Measurements from ENCODE around the gene WDFY2. TPM values are rescaled to one million over a fixed set of nuclear protein-coding genes. Genes with fewer than 3 reads are reported as not detected.
A peak's percentile ranks its signal among the peaks of the same experiment; 100 is the strongest.

WDFY2 gene
- total RNA-seq, 1 experiment from 2014 or later, result 26.4 TPM

GRCh38 chr13:51595416-51595815 lies 11.2 kb downstream of the WDFY2 start:
- Histone ChIP-seq H3K4ac (ENCODE audit: low read depth, low read length) (no peak overlapping the region), H2BK120ac (ENCODE audit: low read depth, low read length, poor library complexity, severe bottlenecking) (no peak overlapping the region), H3K4me2 (ENCODE audit: insufficient read depth, insufficient read length, low read length) (no peak overlapping the region), H3K23me2 (ENCODE audit: insufficient read length, low read depth, low read length, poor library complexity, severe bottlenecking) (no peaks in the 10 kb centered on the region), H4K91ac (ENCODE audit: insufficient read length, low read depth, low read length) (no peak overlapping the region), H3T11ph (ENCODE audit: low read length) (no peak overlapping the region), H3K14ac (ENCODE audit: insufficient read depth, low read length) (no peak overlapping the region), H3K56ac (ENCODE audit: insufficient read length, low read depth, low read length) (no peak overlapping the region), H2AK5ac (ENCODE audit: insufficient read length, low read length) (no peak overlapping the region), H3K9ac (ENCODE audit: extremely low read depth, insufficient read length, low read length) (no peak overlapping the region), H4K20me1 (ENCODE audit: control insufficient read depth, insufficient read depth, insufficient read length) (no peaks in the 10 kb centered on the region), H2AFZ (ENCODE audit: low read length) (no peak overlapping the region), H2BK12ac (ENCODE audit: insufficient read length, low read depth, low read length) (no peak overlapping the region), H3K4me1 (ENCODE audit: insufficient read depth, low read length) (peaks cover 9% of the 10 kb centered on the region; the same call in 1 of the 2 replicates), H3K18ac (ENCODE audit: insufficient read length, low read depth, low read length) (no peak overlapping the region), H2BK5ac (ENCODE audit: insufficient read length, low read length) (no peak overlapping the region), H2BK15ac (ENCODE audit: low read depth, low read length) (no peak overlapping the region), H3K9me3 (ENCODE audit: control insufficient read depth, low read depth, low read length) (no peaks in the 10 kb centered on the region), H3K23ac (ENCODE audit: insufficient read length, low read depth, low read length) (no peak overlapping the region), H3K79me1 (ENCODE audit: insufficient read depth, low read depth, low read length, poor library complexity, severe bottlenecking) (peaks cover 8% of the 10 kb centered on the region), H2BK20ac (ENCODE audit: low read depth, low read length, poor library complexity, severe bottlenecking) (no peak overlapping the region), H3K79me2 (ENCODE audit: insufficient read depth, low read length) (peaks cover 28% of the 10 kb centered on the region; the same call in 1 of the 2 replicates), H3K27me3 (ENCODE audit: insufficient read depth, low read length) (no peaks in the 10 kb centered on the region), H4K8ac (replicated peaks; ENCODE audit: insufficient read length, low read depth, low read length) (no peak overlapping the region), H3K27ac (ENCODE audit: insufficient read length, low read depth, low read length) (no peak overlapping the region), H4K5ac (ENCODE audit: insufficient read length, low read depth, low read length) (no peak overlapping the region)
- Mint-ChIP-seq H3K4me1 (peaks cover 56 to 58% of the 10 kb centered on the region in 2 experiments), H3K9me3 (no peaks in the 10 kb centered on the region), H3K36me3 (ENCODE audit: insufficient read depth in 1 of 3, low read depth in 3 of 3) (no peaks in the 10 kb centered on the region; a peak in 1 of 7 replicates), H3K4me3 (no peak overlapping the region), H3K27me3 (ENCODE audit: low read depth) (no peaks in the 10 kb centered on the region), H3K27ac (peak overlapping the region in 2 of 3 experiments; percentile 49 to 67; a peak in 3 of 7 replicates)
- DNase-seq, result no peak
- no CpG with 5 or more reads among the region's 3 CpGs for WGBS (ENCODE audit: extremely low coverage, insufficient read length, low lambda C conversion rate)
- no peak for TF ChIP-seq CTCF (conservative IDR thresholded peaks at IDR 0.05)
